ENCODE measurements around the gene SCN1B. TPM values are rescaled to one million over a fixed set of nuclear protein-coding genes. Genes with fewer than 3 reads are reported as not detected.

The SCN1B gene
- total and polyA plus RNA-seq, 2 of the 13 experiments (the other 11 are each of a cell fraction or from before 2014, with no cell fraction given): 2.7 to 20.1 TPM

DNA sequence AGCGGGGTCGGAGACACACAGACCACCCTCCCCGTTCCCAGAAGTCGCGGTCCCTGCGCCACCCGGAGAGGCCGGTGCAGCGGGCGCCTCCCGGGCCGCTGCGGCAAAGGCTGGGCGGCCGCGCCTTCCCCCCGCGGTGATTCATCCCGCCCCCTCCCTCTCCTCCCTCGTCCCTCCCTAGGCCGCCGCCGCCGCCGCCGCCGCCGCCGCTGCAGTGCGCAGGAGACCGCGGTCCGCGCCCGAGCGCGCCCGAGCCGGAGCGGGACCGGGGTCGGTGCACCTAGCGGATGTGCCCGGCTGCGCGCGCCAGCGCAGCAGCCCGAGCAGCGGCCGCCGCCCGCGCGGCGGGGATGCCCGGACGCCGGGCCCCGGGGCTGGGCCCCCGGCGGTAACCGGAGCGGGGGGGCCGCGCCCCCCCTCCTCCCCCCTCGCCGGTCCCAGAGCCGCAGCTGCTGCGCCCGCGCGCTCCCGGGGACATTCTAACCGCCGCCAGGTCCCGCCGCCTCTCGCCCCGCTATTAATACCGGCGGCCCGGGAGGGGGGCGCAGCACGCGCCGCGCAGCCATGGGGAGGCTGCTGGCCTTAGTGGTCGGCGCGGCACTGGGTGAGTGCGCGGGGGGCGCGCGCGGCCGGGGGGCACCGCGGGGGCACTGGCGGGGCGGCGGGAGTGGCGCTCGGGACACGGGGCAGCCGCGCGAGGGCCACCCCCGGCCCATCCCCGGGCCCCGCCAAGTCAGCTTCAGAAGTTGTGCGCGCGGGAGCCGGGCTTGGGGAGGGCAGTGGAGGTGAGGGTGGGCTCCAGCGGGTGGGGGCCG lies at the start of gene SCN1B (continued):
- TF ChIP-seq USF2 (IDR thresholded peaks at IDR 0.05; ENCODE audit: low read depth, low read length) (no peak), USF2 (CRISPR knock-in tag; IDR thresholded peaks at IDR 0.05; ENCODE audit: borderline replicate concordance) (no peak), PHF8 (CRISPR knock-in tag; IDR thresholded peaks at IDR 0.05) (no peak), HNRNPK (IDR thresholded peaks at IDR 0.05; ENCODE audit: low read depth, low read length, poor library complexity, severe bottlenecking) (peak; percentile 55), GABPA (IDR thresholded peaks at IDR 0.05; ENCODE audit: low read depth, low read length) (peak; percentile 61), GABPA (CRISPR knock-in tag; IDR thresholded peaks at IDR 0.05; ENCODE audit: low read depth) (no peak), ZNF496 (CRISPR knock-in tag; IDR thresholded peaks at IDR 0.05; ENCODE audit: insufficient replicate concordance) (no peak)

- Histone ChIP-seq H3K4me1 (ENCODE audit: insufficient read depth, low read length) (peaks cover 29% of the 10 kb centered on the region), H3K27ac (ENCODE audit: extremely low read length, insufficient read depth, low read length) (no peak overlapping the region), H3K4me2 (ENCODE audit: low read depth, low read length) (no peak overlapping the region), H3K9me3 (ENCODE audit: low read length) (peaks cover 2% of the 10 kb centered on the region), H3K4me3 (replicated peaks in 1 of 3; ENCODE audit: insufficient read depth in 1 of 3, low read depth in 2 of 3, low read length in 3 of 3) (no peak overlapping the region), H4K20me1 (ENCODE audit: insufficient read depth, low read length) (no peaks in the 10 kb centered on the region), H3K36me3 (replicated peaks in 1 of 2; ENCODE audit: control insufficient read depth in 1 of 2, insufficient read depth in 2 of 2, low read length in 2 of 2) (no peaks in the 10 kb centered on the region), H2AFZ (ENCODE audit: low read length) (no peak overlapping the region), H3K79me2 (ENCODE audit: insufficient read depth, low read length) (no peaks in the 10 kb centered on the region), H3K27me3 (ENCODE audit: control insufficient read depth in 1 of 2, insufficient read depth in 2 of 2, low read length in 2 of 2) (peaks cover 0 to 3% of the 10 kb centered on the region in 2 experiments; a peak in 2 of 5 replicates), H3K9ac (ENCODE audit: insufficient read depth, low read depth, low read length) (no peak overlapping the region)
- ChIA-PET CTCF (ENCODE audit: low intra/inter-chr PET ratio, low total read pairs) (no interaction called here), POLR2A (no interaction called here)
- DNase-seq (ENCODE audit: low spot score) (no peak), FAIRE-seq (no peak), ATAC-seq (no peak)
- in situ Hi-C loops (cut with HindIII; ENCODE audit: extremely low pct_ligation_motif_present, low pct_unique_long_range_greater_than_20kb) (no loop called here), intact Hi-C loops (cut with micrococcal nuclease; ENCODE audit: unreplicated experiment) (no loop called here)
- no TSS peak for BruUV-seq (replicated peaks)
- 63% methylated on average over 5 of the region's 5 CpGs for WGBS (ENCODE audit: low lambda C conversion rate)
- TF ChIP-seq JUNB (CRISPR knock-in tag; IDR thresholded peaks at IDR 0.05; ENCODE audit: borderline replicate concordance) (no peak), MAFK (conservative IDR thresholded peaks at IDR 0.05 in 1 of 2, IDR thresholded peaks at IDR 0.05 in 1 of 2; ENCODE audit: low read length in 2 of 2) (peak in 1 of 2 experiments; percentile 18; a peak in 1 of 4 replicates), NFE2L2 (IDR thresholded peaks at IDR 0.05; ENCODE audit: low read length) (peak; percentile 12; the same call in 1 of the 2 replicates)
Measured at GRCh38 chr19:34982275-34982674, 48.0 kb upstream of the SCN1B start.
